Astrocyte of the hippocampus (primary cell): ENCODE measurements around the gene BAZ2B.
"Not testable (repeated sequence)": the region's sequence is repeated elsewhere in the genome, so short reads cannot be mapped to it uniquely, and the experiment has no call there.

ENCODE experiments used
- DNase-seq: peaks from one replicate; pipeline ENCODE4 v3.0.0; 2011; ENCODE audit warnings: low read depth, low spot score

The BAZ2B gene

DNA sequence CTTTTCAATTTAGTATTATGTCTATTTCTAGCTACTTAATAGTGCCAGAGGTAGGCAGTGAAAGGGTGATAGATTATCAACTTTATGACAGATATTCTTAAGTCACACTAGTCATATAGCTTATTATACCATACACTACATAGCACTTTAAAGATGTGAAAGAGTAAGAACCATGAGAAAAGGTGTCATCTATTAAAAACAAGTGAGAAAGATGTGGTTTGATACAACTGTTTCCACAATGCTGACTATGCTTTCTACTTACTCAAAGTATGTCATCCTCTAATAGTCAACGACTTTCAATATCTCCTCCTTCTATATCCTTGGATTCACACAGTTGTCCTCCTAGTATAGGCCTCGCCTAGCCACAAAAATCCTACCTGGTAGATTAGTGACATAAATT, 196.9 kb downstream of the BAZ2B start:
- no peak for DNase-seq

DNA sequence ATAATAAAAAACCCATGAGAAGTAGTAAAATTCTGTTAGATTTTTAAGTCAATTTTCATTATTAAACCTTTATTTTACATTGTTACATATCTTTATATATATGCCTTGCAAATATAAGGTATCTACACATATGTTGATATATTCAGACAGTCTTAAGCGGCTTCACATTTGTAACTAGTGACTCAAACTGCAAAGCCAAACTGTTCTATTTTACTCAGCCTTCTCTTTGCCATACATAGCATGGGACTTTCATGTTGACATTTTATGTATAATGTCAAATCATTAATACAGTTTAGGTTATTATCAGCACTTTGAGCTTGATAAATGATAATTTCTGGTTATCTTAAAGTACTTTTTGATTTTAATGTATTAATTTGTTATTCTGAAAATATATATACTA, 204.9 kb downstream of the BAZ2B start:
- DNase-seq = no peak

DNA sequence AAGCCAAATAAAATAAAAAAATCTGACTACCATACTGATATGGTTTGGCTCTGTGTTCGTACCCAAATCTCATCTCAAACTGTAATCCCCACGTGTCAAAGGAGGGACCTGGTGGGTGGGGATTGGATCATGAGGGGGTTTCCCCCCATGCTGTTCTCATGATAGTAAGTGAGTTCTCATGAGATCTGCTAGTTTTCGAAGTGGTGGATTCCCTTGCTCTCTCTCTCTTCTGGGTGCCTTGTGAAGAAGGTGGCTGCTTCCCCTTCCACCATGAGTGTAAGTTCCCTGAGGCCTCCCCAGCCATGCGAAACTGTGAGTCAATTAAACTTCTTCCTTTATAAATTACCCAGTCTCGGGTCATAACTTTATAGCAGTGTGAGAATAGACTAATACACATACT, 206.1 kb downstream of the BAZ2B start:
- no peak for DNase-seq

DNA sequence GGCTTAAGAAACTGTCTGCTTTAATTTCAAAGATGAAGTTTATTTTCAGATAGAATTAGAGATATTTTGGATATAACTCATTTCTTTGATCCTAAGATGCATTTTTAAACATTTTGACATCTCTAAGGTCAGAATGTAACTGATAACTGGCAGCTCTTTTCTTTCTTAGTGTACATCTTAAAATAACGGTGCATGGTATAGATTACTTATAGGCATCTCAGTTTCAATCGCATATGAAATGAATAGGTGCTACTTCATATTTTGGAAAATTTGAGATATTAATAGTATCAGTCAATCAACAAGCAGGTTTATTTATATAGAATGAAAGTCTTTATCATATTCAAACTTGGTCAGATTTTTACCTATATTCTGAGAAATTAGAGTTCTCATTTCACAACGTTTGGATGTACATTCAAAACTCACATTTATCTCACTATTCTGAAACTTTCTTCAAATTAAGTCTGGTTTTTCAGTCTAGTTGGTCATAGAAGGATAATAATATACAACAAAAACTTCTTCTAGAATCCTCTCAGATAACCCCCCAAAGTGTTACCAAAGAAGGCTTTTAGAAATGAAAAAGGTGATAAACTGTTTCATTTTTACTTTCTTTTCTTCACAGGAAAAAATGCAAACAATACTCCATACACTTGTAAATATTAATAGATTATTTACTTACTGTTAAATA, 207.1 kb downstream of the BAZ2B start:
- DNase-seq = no peak

DNA sequence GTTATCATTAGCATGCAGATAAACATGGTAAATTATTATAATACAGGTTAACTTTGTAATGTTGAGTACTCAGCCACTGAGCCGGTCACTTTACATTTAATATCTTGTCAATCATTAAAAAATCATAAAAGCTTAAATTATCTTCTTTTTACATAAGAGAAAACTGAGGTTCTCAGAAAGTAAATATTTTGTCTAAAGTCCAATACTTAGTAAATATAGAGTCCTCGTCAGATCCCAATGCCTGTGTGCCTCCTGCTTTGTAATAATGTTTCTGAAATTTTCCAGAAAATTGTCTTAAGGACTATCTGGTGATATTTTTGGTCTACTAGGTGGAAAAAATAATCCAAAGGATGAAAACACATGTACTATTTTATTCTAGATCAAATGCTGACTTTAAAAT, 213.6 kb downstream of the BAZ2B start:
- no peak for DNase-seq

DNA sequence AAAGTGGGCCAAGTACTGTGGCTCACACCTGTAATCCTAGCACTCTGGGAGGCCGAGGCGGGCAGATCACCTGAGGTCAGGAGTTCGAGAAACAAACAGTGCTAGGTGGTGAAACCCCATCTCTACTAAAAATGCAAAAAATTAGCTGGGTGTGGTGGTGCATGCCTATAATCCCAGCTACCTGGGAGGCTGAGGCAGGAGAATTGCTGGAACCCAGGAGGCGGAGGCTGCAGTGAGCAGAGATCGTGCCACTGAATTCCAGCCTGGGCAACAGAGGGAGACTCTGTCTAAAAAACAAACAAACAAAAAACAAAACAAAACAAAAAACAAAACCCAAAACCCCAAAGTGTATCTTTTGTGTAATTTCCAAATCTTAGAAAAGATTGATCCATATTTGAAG, 214.2 kb downstream of the BAZ2B start:
- DNase-seq = not testable (repeated sequence)

DNA sequence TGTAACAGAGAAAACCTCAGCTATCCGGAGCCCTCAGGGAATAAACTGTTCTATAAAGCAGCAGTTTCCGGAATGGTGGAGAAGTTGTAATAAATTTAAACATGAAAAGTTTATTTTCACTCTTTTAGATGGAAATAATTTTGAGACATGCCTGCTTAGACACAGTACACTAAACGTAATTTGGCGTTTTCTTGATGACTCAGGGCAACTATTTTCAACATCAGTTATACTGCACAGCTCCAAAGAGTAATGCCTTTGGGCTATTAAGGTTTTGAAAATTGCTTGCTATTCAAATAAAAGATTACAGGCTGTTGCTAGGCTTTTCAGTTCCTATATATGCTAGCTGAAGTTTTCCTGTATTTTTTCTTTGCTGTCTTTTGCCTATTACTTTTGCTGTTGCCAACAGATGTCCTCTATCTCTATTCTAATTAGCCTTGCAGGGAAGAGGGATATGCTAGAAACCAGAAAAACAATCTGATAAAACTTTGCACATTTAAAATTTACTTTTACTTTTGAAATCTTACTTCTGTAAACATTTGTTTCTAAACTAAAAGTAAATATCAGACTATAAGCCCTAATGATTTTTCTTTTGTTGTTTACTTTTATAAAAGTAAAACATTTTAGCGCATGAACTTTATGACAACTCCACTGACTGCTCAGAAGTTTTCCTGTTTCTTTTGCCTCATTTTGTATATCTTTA, 216.5 kb downstream of the BAZ2B start:
- no peak for DNase-seq

DNA sequence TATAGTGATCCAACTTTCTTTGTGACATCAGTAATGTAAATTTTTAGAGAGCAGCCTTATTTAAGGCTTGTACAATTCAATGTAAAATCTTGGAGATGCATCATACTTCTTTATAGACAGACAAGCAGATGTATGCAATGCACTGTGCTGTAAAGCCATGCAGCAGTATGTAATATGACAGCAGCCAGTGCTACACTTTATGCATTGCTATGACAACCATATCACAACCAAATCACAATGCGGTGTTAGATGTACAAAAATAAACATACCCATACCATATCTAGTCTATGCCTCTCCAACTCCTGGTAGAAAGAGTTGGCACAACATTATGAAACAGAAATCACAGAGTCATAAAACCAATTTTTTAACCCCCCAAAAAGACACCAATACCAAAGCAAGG, 219.5 kb downstream of the BAZ2B start:
- DNase-seq = no peak

DNA sequence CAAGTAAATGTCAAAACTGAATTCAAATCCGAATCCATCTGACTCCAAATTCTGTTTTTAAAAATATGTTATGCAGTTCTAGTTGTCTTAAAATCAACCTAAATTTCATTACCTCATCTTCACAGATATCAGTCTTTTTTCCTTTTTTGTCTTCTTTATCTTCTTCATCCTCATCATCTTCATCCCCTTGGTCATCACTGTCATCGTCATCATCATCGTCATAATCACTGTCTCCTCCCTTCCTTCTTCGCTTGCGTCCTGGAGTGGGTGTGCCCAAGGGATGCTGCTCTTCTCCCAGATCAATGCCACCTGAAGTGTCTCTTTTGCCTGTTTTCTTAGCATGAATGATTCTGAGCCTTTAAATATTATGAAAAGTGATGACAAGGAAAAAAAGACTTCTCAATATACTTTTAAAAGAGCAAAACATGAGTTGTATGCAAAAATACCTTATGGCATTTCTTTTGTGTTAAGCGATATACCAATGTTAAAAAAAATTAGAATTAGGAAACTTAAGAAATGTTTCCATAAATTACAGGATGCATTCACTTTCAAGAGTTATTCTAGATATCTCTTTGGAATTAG, 233.8 kb downstream of the BAZ2B start:
- DNase-seq = no peak

DNA sequence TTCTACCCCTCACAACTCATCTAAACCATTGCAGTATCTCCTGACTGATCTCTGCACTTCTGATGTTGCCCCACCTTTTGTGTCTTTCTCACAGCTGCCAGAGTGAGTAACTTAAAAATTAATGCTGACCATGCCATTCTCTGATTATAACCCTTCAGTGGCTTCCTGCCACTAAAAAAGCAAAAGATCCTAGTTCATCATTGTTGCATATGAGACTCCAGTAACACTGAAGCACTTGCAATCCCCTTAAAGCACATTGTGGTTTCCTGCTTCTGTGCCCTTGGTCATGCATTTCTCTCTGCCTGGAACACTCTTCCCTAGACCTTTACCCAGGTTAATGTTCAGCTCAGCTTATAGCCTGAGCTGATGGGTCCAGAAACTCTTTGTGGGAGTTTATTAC, 234.8 kb downstream of the BAZ2B start:
- no peak for DNase-seq

DNA sequence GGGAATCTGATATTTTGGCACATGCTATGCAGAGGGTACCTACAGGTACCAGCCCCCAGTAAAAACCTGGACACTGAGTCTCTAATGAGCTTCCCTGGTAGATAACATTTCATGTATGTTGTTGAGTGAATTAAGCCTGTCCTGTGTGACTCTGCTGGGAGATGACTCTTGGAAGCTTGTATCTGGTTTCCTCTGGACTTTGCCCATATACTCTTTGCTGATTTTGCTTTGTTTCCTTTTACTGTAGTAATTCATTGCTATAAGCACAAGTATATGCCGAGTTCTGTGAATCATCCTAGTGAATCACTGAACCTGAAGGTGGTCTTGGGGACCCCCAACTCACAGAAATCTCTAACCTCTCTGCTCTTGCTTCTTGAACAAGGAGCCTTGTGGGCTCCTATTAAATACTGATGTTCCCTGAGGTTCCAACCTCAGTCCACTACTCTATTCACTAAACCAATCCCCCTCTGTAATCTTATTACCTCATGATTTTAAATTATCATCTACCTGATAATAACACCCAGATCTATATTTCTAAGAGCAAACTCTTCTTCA, 235.6 kb downstream of the BAZ2B start:
- no peak for DNase-seq

DNA sequence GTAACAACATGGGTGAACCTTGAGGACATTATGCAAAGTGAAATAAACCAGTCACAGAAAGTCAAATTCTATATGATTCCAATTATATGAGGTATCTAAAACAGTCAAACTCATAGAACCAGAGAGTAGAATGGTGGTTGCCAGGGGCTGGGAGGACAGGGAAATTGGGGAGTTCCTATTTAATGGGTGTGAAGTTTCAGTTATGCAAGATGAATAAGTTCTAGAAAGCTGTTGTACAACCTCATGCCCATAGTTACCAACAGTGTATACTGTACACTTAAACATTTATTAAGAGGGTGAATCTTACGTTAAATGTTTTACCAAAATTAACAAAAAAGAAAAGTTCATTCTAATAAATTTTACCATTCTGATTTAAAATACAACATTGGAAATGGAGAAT, 237.2 kb downstream of the BAZ2B start:
- DNase-seq = no peak

DNA sequence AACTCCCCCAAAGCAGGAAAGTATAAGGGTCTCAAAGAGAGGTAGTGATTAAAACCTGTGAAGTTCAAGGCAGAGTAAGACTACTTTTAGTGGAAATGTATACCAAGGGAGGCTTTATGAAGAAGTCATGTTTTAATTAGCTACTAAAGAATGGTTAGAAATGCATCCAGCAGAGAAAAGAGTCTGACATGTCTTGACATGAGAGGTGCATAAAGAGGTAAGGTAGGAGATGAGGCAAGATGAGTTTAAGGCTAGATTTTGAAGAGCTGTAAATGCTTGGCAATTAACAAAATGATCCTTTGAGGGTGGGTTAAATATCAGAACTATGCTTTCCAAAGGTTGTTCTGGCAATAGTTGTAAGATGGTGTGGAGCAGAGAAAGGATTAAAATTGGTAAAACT, 241.1 kb downstream of the BAZ2B start:
- DNase-seq = no peak

DNA sequence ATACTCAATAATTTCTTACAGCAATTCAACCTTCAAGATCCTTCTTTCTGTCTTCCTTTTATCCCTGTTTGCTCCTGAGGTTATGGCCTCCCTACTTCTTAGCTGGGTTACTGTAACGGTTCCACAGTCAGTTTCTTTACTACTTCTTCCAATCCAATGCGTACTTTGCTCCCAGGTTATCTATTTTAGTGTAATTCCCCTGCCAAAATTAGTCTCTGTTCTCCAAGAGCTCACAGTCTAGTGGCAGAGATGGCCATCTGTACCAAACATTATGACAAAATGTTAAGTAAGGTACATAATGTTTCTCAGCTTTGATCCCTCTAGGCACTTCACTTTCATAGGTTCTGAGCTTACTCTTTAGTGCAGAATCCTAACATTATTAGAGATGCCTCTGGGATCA, 244.8 kb downstream of the BAZ2B start:
- no peak for DNase-seq

DNA sequence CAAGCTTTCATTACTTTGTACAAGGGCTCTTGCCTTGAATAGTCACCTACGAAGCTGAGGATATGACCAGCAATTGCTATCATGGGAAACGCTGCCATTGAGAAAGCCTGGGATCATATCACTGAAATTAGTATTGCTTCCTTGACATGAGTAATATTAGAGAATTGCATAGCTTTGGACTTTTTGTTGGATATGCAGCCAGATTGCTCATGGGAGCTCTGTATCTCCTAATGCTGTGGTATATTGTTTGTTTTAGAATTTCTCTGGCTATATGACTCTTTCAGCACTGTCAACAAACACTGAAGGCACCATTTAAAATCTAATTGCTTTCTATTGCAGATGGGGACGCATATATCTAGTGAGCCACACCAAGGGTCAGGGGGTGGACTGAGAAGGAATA, 249.8 kb downstream of the BAZ2B start:
- no peak for DNase-seq

DNA sequence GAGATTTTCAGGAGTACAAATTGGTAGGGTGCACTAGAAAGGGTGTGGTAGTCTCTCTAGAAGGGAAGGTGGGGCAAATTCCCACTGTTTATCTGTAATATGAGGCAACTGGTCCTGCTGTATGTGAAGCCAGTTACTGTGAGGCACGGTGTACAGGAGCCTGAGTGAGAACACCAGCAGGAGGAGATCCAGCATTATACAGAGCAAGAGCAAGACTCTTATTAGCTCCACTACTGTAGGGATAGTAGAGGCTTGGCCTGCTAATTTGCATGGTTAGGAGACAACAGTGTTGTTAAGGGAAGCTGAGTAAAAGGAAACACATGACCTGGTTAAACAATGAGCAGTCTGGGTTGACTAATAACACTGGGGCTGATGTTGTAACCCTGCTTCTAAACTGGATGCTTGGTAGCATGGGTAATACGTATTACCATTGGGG, 253.5 kb downstream of the BAZ2B start:
- peak; percentile 42 for DNase-seq

DNA sequence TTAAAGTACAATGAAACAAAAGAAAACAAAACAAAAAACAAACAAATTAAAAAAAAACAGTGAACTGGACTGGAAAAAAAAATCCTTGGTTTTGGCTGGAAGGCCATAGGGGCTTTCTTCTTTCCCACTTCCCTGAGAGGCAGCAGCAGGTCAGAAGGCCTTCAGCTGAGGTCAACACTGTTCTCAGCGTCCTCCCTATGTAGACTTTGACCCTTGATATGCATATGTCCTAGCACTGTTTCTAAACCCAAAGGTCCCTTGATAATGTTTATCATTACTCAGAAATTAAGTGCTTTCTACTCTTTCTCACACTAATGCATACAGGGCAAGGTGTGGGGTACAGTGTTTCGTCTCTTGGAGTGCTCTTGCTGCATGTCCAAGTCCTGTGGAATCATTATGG, 254.3 kb downstream of the BAZ2B start:
- no peak for DNase-seq

DNA sequence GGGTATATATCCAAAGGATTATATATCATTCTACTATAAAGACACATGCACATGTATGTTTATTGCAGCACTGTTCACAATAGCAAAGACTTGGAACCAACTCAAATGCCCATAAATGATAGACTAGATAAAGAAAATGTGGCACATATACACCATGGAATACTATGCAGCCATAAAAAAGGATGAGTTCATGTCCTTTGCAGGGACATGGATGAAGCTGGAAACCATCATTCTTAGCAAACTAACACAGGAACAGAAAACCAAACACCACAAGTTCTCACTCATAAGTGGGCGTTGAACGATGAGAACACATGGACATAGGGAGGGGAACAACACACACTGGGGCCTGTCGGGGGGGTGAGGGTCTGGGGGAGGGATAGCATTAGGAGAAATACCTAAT, 254.7 kb downstream of the BAZ2B start:
- DNase-seq = not testable (repeated sequence)

DNA sequence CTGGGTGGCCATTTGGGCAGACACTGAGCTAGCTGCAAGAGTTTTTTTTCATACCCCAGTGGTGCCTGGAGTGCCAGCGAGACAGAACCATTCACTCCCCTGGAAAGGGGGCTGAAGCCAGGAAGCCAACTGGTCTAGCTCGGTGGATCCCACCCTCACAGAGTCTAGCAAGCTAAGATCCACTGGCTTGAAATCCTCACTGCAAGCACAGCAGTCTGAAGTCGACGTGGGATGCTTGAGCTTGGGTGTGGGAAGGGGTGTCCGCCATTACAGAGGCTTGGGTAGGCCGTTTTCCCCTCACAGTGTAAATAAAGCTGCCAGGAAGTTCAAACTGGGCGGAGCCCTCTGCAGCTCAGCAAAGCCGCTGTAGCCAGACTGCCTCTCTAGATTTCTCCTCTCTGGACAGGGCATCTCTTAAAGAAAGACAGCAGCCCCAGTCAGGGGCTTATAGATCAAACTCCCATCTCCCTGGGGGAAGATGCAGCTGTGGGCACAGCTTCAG, 260.2 kb downstream of the BAZ2B start:
- DNase-seq = no peak

DNA sequence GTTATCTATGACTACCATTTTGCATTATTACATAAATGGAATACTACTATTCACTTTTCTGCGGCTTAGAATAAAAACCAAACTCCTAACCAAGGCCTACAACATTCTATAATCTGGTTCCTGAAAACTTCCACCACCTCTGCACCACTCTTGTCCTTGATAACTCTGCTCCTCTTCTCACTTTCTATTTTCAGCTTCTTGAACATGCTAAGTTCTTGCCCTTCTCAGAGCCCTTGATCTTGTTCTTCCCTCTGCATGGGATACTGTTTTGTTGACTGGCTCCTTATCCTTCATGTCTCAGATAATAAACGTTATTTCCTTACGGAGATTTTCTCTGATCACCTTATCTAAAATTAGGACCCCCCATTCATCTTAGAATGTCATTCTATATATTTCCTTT, 264.4 kb downstream of the BAZ2B start:
- no peak for DNase-seq

DNA sequence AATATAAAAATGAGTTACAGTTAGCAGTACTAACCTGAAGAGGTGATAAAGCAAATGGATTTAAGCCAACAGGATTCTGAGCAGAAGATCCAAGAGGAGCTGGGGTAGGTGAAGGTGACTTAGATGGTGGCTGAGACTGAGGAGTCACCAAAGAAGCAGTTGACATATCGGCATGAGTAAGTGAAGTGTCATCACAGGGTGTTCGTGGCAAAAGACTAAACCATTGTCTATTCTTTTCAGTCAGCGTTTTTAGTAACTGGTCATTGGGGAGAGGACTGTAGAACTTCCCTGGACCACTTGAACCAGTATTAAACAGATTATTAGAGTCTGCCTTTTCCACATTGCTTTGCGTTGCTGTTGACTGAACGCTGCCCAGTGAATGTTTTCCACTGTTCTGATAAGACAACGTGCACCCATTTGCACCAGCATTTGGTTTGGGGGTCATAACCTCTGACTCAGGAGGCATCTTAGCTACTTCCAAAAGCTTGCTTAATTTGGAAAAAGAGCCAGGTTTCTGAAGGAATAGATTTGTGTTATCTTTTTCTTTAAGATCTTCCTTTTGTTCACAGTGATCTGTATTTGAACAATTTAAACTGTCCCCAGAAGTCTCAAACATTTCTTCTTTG, 266.6 kb downstream of the BAZ2B start:
- no peak for DNase-seq

DNA sequence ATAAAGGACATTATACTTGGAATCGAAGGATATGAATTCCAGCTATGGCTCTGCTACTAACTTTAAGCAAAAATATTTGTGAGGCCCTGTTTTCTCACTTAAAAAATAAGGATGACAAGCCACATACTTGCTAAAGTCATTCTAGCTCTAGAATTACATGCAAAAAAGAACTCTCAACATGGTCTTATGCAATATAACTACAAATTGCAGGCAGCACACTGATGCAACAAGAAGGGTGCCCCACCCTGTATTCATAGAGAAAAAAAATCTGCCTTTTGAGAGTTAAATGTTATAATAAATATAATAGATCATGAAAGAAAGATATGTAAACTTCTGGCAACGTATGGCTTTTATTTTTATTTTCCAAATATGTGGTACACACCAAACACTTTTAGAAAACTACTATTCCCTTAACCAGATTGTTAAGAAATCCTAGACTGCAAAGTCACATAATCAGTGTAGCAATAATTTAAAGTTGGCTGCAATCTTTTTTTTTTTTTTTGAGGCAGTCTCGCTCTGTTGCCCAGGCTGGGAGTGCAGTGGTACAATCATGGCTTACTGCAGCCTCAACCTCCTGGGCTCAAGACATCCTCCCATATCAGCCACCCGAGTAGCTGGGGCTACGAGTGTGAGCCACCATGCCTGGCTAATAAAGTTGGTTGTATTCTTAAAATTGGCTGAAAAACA, 289.6 kb downstream of the BAZ2B start:
- no peak for DNase-seq
